ENCODE measurements around the gene APEX2. TPM values are rescaled to one million over a fixed set of nuclear protein-coding genes. Genes with fewer than 3 reads are reported as not detected.

Gene APEX2
- total RNA-seq, 2 donors from 2014 or later, result 33.2 to 40.4 TPM

GRCh38 chrX:54961750-54962149 is 38.4 kb upstream of the APEX2 start:
- Histone ChIP-seq H3K9me3 (ENCODE audit: control insufficient read depth, low read length) (no peaks in the 10 kb centered on the region), H3K4me1 (ENCODE audit: control insufficient read depth, insufficient read depth, low read length) (no peaks in the 10 kb centered on the region), H3K27me3 (ENCODE audit: control insufficient read depth, insufficient read depth, low read length, poor library complexity, severe bottlenecking) (no peaks in the 10 kb centered on the region), H3K27ac (ENCODE audit: low read depth, low read length) (no peak overlapping the region), H3K36me3 (ENCODE audit: control insufficient read depth, insufficient read depth, low read length) (no peaks in the 10 kb centered on the region), H3K4me3 (ENCODE audit: low read length) (no peak overlapping the region), H3K9ac (ENCODE audit: extremely low read depth, low read length, poor library complexity, severe bottlenecking) (no peak overlapping the region)
- H3K27me3 Mint-ChIP-seq (ENCODE audit: insufficient read depth), result peaks cover 3% of the 10 kb centered on the region
- H3K27ac Mint-ChIP-seq, result no peak overlapping the region
- TF ChIP-seq CTCF (conservative IDR thresholded peaks at IDR 0.05), result no peak
- no peak overlapping the region for H3K4me3 Mint-ChIP-seq
- DNase-seq, result no peak
- peaks cover 41% of the 10 kb centered on the region for H3K9me3 Mint-ChIP-seq
- WGBS, 2 experiments (ENCODE audit: insufficient coverage in 1 of 2, insufficient read length in 1 of 2), result 86% methylated on average over 1 of the region's 1 CpG; no CpG with 5 or more reads in 1 of the 2 experiments
- H3K36me3 Mint-ChIP-seq (ENCODE audit: low read depth), result no peaks in the 10 kb centered on the region
- H3K4me1 Mint-ChIP-seq, result no peaks in the 10 kb centered on the region

GRCh38 chrX:54964766-54965497 is 35.2 kb upstream of the APEX2 start:
- Histone ChIP-seq H3K4me3 (ENCODE audit: low read length) (no peak overlapping the region), H3K36me3 (ENCODE audit: control insufficient read depth, insufficient read depth, low read length) (no peaks in the 10 kb centered on the region), H3K9ac (ENCODE audit: extremely low read depth, low read length, poor library complexity, severe bottlenecking) (no peak overlapping the region), H3K9me3 (ENCODE audit: control insufficient read depth, low read length) (no peaks in the 10 kb centered on the region), H3K27ac (ENCODE audit: low read depth, low read length) (no peak overlapping the region), H3K4me1 (ENCODE audit: control insufficient read depth, insufficient read depth, low read length) (no peaks in the 10 kb centered on the region), H3K27me3 (ENCODE audit: control insufficient read depth, insufficient read depth, low read length, poor library complexity, severe bottlenecking) (no peaks in the 10 kb centered on the region)
- no peaks in the 10 kb centered on the region for H3K4me1 Mint-ChIP-seq
- H3K36me3 Mint-ChIP-seq (ENCODE audit: low read depth), result no peaks in the 10 kb centered on the region
- no peak overlapping the region for H3K27ac Mint-ChIP-seq
- H3K4me3 Mint-ChIP-seq, result no peak overlapping the region
- TF ChIP-seq CTCF (conservative IDR thresholded peaks at IDR 0.05), result no peak
- WGBS, 2 experiments (ENCODE audit: insufficient coverage in 1 of 2, insufficient read length in 1 of 2), result 80 to 83% methylated on average over 1 to 3 of the region's 4 CpGs
- H3K9me3 Mint-ChIP-seq, result peaks cover 38% of the 10 kb centered on the region
- H3K27me3 Mint-ChIP-seq (ENCODE audit: insufficient read depth), result no peaks in the 10 kb centered on the region
- DNase-seq, result no peak

- no peak overlapping the region for H3K4me3 ChIP-seq (ENCODE audit: low read length)
- H3K36me3 ChIP-seq (ENCODE audit: control insufficient read depth, insufficient read depth, low read length), result no peaks in the 10 kb centered on the region
- Mint-ChIP-seq H3K27me3 (ENCODE audit: insufficient read depth) (no peaks in the 10 kb centered on the region), H3K36me3 (ENCODE audit: low read depth) (no peaks in the 10 kb centered on the region), H3K9me3 (peaks cover 47% of the 10 kb centered on the region), H3K4me1 (peaks cover 3% of the 10 kb centered on the region), H3K4me3 (no peak overlapping the region), H3K27ac (no peak overlapping the region)
- H3K4me1 ChIP-seq (ENCODE audit: control insufficient read depth, insufficient read depth, low read length), result no peaks in the 10 kb centered on the region
- no peak for TF ChIP-seq CTCF (conservative IDR thresholded peaks at IDR 0.05)
- no peak overlapping the region for H3K27ac ChIP-seq (ENCODE audit: low read depth, low read length)
- H3K27me3 ChIP-seq (ENCODE audit: control insufficient read depth, insufficient read depth, low read length, poor library complexity, severe bottlenecking), result no peaks in the 10 kb centered on the region
- no peak overlapping the region for H3K9ac ChIP-seq (ENCODE audit: extremely low read depth, low read length, poor library complexity, severe bottlenecking)
- DNase-seq, result no peak
- no peaks in the 10 kb centered on the region for H3K9me3 ChIP-seq (ENCODE audit: control insufficient read depth, low read length)
- 86% methylated on average over 3 of the region's 4 CpGs; no CpG with 5 or more reads in 1 of the 2 experiments for WGBS, 2 experiments (ENCODE audit: insufficient coverage in 1 of 2, insufficient read length in 1 of 2)
These were observed 22.8 kb upstream of the APEX2 start for GRCh38 chrX:54977387-54977786.

Data from endodermal cell (in vitro differentiated cells).